Fibroblast of pulmonary artery (primary cell): Measurements from ENCODE around the gene RBFOX2.

Experiments
- DNase-seq: peaks from one replicate; pipeline ENCODE4 v3.0.0-alpha.2; 2010; ENCODE audit warnings: low read depth
- H3K4me3 ChIP-seq: replicated peaks from 2 replicates; pipeline ENCODE4 v1.5.1; 2011; ENCODE audit warnings: low read depth, mild to moderate bottlenecking, control low read depth, low read length, moderate library complexity
- CTCF ChIP-seq: IDR thresholded peaks from 2 replicates; pipeline ENCODE4 v1.5.1; 2011; ENCODE audit warnings: mild to moderate bottlenecking, control low read depth, low read length, inconsistent platforms; ENCODE audit errors: missing control alignments

Gene RBFOX2

GRCh38 chr22:35835998-35836691 lies 192.5 kb downstream of the RBFOX2 start:
- TF ChIP-seq CTCF: no peak
- H3K4me3 ChIP-seq: peak overlapping the region; percentile 74
- DNase-seq: peak; percentile 90

- peak; percentile 65 for DNase-seq
- H3K4me3 ChIP-seq: peak overlapping the region; percentile 74
- TF ChIP-seq CTCF: no peak
These were observed 193.2 kb downstream of the RBFOX2 start for GRCh38 chr22:35835267-35835997.

GRCh38 chr22:35834061-35834460 lies 194.6 kb downstream of the RBFOX2 start:
- no peak for DNase-seq
- H3K4me3 ChIP-seq: peak overlapping the region; percentile 4
- TF ChIP-seq CTCF: no peak

GRCh38 chr22:35830305-35830704 lies 198.3 kb downstream of the RBFOX2 start:
- no peak for DNase-seq
- H3K4me3 ChIP-seq: no peak overlapping the region
- TF ChIP-seq CTCF: no peak

GRCh38 chr22:35824256-35824655 lies 204.4 kb downstream of the RBFOX2 start:
- DNase-seq: no peak
- no peak overlapping the region for H3K4me3 ChIP-seq
- TF ChIP-seq CTCF: no peak

- no peak for TF ChIP-seq CTCF
- H3K4me3 ChIP-seq: no peak overlapping the region
- DNase-seq: no peak
These were observed 207.0 kb downstream of the RBFOX2 start for GRCh38 chr22:35821654-35822053.
